IMR-90 (cell line): Measurements from ENCODE around the gene OR2K2. TPM values are rescaled to one million over a fixed set of nuclear protein-coding genes. Genes with fewer than 3 reads are reported as not detected.
A peak's percentile ranks its signal among the peaks of the same experiment; 100 is the strongest.

Source experiments
- ATAC-seq: fragments of 200-7000 bp; cut with Tn5 transposase; 2 replicates; pipeline ENCODE4 v1.9.1; 2020; ENCODE audit warnings: low read depth, mild to moderate bottlenecking, moderate library complexity
- BruUV-seq: library from RNA; stranded (reverse); fragments of 400-500 nt; replicated peaks from 2 replicates; lab custom pipeline; 2021; lab: Mats Ljungman, UMichigan
- CTCF ChIA-PET: fragments of 300-600 bp; formaldehyde crosslinking; extraction: SDS; loops from one replicate; lab custom pipeline; 2021; ENCODE audit warnings: antibody characterized with exemption; lab: Yijun Ruan, JAX
- POLR2A ChIA-PET: fragments of 300-600 bp; sonication (Branson Sonifier 250); formaldehyde crosslinking; loops from one replicate; lab custom pipeline; 2022; ENCODE audit warnings: antibody characterized with exemption; ENCODE audit not compliant: unreplicated experiment; lab: Charles Lee
- DNase-seq: peaks from one replicate; pipeline ENCODE4 v3.0.0; 2013
- H2AFZ ChIP-seq: replicated peaks from 2 replicates; pipeline ENCODE3; 2013; ENCODE audit warnings: low read length, mild to moderate bottlenecking; ENCODE audit not compliant: poor library complexity
- H2AK5ac ChIP-seq: 2 replicates; pipeline ENCODE4 v1.6.1; 2013; ENCODE audit warnings: low read depth, low read length, inconsistent platforms
- H2AK9ac ChIP-seq: replicated peaks from 2 replicates; pipeline ENCODE3; 2013; ENCODE audit warnings: mild to moderate bottlenecking, low read depth, low read length, moderate library complexity; ENCODE audit not compliant: poor library complexity
- H2BK120ac ChIP-seq: 2 replicates; pipeline ENCODE4 v1.6.1; 2013; ENCODE audit warnings: low read depth, low read length, inconsistent platforms
- H2BK15ac ChIP-seq: 3 replicates; pipeline ENCODE4 v1.6.1; 2013; ENCODE audit warnings: low read depth, low read length, inconsistent platforms
- H2BK20ac ChIP-seq: 2 replicates; pipeline ENCODE4 v1.6.1; 2013; ENCODE audit warnings: low read depth, mild to moderate bottlenecking, inconsistent platforms, low read length, moderate library complexity
- H2BK5ac ChIP-seq: 2 replicates; pipeline ENCODE4 v1.6.1; 2013; ENCODE audit warnings: mild to moderate bottlenecking, low read depth, low read length, inconsistent platforms; ENCODE audit not compliant: poor library complexity, severe bottlenecking
- H3K14ac ChIP-seq: replicated peaks from 2 replicates; pipeline ENCODE4 v1.6.1; 2013; ENCODE audit warnings: low read depth, low read length, inconsistent platforms
- H3K18ac ChIP-seq: 2 replicates; pipeline ENCODE4 v1.6.1; 2013; ENCODE audit warnings: low read depth, low read length, control low read depth
- H3K23ac ChIP-seq: 2 replicates; pipeline ENCODE4 v1.6.1; 2013; ENCODE audit warnings: low read depth, low read length, inconsistent platforms
- H3K27ac ChIP-seq: 2 replicates; pipeline ENCODE4 v1.5.1; 2013; ENCODE audit warnings: mild to moderate bottlenecking, control low read depth, low read length; ENCODE audit not compliant: insufficient read depth
- H3K27me3 ChIP-seq: 2 replicates; pipeline ENCODE4 v1.6.1; 2013; ENCODE audit warnings: low read length; ENCODE audit not compliant: control insufficient read depth, insufficient read depth
- H3K36me3 ChIP-seq: 2 replicates; pipeline ENCODE4 v1.6.1; 2013; ENCODE audit warnings: low read length, mixed read lengths; ENCODE audit not compliant: control insufficient read depth, insufficient read depth
- H3K4ac ChIP-seq: 2 replicates; pipeline ENCODE4 v1.6.1; 2013; ENCODE audit warnings: low read depth, low read length, inconsistent platforms
- H3K4me1 ChIP-seq: 2 replicates; pipeline ENCODE4 v1.6.1; 2013; ENCODE audit warnings: low read length, mixed read lengths; ENCODE audit not compliant: control insufficient read depth, insufficient read depth
- H3K4me2 ChIP-seq: 2 replicates; pipeline ENCODE4 v1.6.1; 2013; ENCODE audit warnings: low read depth, mild to moderate bottlenecking, control low read depth, low read length, moderate library complexity
- H3K4me3 ChIP-seq: 2 replicates; pipeline ENCODE4 v1.5.1; 2013; ENCODE audit warnings: low read depth, mild to moderate bottlenecking, control low read depth, low read length, moderate library complexity; ENCODE audit not compliant: insufficient read depth
- H3K56ac ChIP-seq: 2 replicates; pipeline ENCODE4 v1.6.1; 2013; ENCODE audit warnings: low read length, inconsistent platforms; ENCODE audit not compliant: insufficient read depth; ENCODE audit errors: extremely low read depth
- H3K79me1 ChIP-seq, 2 experiments: 2 replicates each; pipeline ENCODE4 v1.6.1; 2013; ENCODE audit warnings: low read length in 2 of 2, inconsistent platforms in 1 of 2, low read depth in 1 of 2
- H3K9ac ChIP-seq: 2 replicates; pipeline ENCODE4 v1.6.1; 2013; ENCODE audit warnings: low read depth, low read length, control low read depth
- H3K9me1 ChIP-seq: 2 replicates; pipeline ENCODE4 v1.6.1; 2013; ENCODE audit warnings: low read length, inconsistent platforms; ENCODE audit not compliant: insufficient read depth
- H3K9me3 ChIP-seq: 2 replicates; pipeline ENCODE4 v1.6.1; 2013; ENCODE audit warnings: low read length; ENCODE audit not compliant: control insufficient read depth, insufficient read depth
- H4K20me1 ChIP-seq: 2 replicates; pipeline ENCODE4 v1.6.1; 2013; ENCODE audit warnings: low read length, inconsistent platforms; ENCODE audit not compliant: insufficient read depth
- H4K5ac ChIP-seq: 2 replicates; pipeline ENCODE4 v1.6.1; 2013; ENCODE audit warnings: mild to moderate bottlenecking, low read depth, low read length, control low read depth
- H4K8ac ChIP-seq, 2 experiments: 2 replicates each; pipeline ENCODE4 v1.6.1; 2013; ENCODE audit warnings: low read depth in 2 of 2, low read length in 2 of 2, control low read depth in 1 of 2, inconsistent platforms in 1 of 2
- H4K91ac ChIP-seq: 2 replicates; pipeline ENCODE4 v1.6.1; 2013; ENCODE audit warnings: low read depth, low read length, inconsistent platforms; ENCODE audit not compliant: insufficient read depth
- BHLHE40 ChIP-seq: fragments of 150-350 bp; IDR thresholded peaks from 2 replicates; pipeline ENCODE4 v1.6.1; 2016; ENCODE audit warnings: mild to moderate bottlenecking, low read depth, low read length
- CEBPB ChIP-seq: IDR thresholded peaks from 2 replicates; pipeline ENCODE4 v1.6.1; 2012; ENCODE audit warnings: low read depth, low read length, improper control_type of control experiment
- CHD1 ChIP-seq: IDR thresholded peaks from 2 replicates; pipeline ENCODE4 v1.6.1; 2012; ENCODE audit warnings: low read depth, low read length, improper control_type of control experiment
- FOS ChIP-seq: fragments of 150-350 bp; IDR thresholded peaks from 2 replicates; pipeline ENCODE4 v1.6.1; 2016; ENCODE audit warnings: low read depth, low read length
- MAFK ChIP-seq: IDR thresholded peaks from 2 replicates; pipeline ENCODE4 v1.6.1; 2012; ENCODE audit warnings: low read depth, low read length, improper control_type of control experiment
- MAZ ChIP-seq: IDR thresholded peaks from 2 replicates; pipeline ENCODE4 v1.6.1; 2012; ENCODE audit warnings: low read depth, mild to moderate bottlenecking, low read length, improper control_type of control experiment, moderate library complexity, borderline replicate concordance
- MXI1 ChIP-seq: IDR thresholded peaks from 2 replicates; pipeline ENCODE4 v1.6.1; 2012; ENCODE audit warnings: low read depth, mild to moderate bottlenecking, low read length, moderate library complexity, borderline replicate concordance
- NFE2L2 ChIP-seq: fragments of 150-350 bp; IDR thresholded peaks from 2 replicates; pipeline ENCODE4 v1.6.1; 2016; ENCODE audit warnings: low read depth, mild to moderate bottlenecking, low read length
- POLR2A ChIP-seq: IDR thresholded peaks from 2 replicates; pipeline ENCODE4 v1.6.1; 2012; ENCODE audit warnings: mild to moderate bottlenecking, low read depth, low read length
- RAD21 ChIP-seq: IDR thresholded peaks from 2 replicates; pipeline ENCODE4 v1.6.1; 2012; ENCODE audit warnings: low read length, improper control_type of control experiment
- RCOR1 ChIP-seq: IDR thresholded peaks from 2 replicates; pipeline ENCODE4 v1.6.1; 2012; ENCODE audit warnings: mild to moderate bottlenecking, low read length, improper control_type of control experiment; ENCODE audit not compliant: insufficient replicate concordance
- RFX5 ChIP-seq: IDR thresholded peaks from 2 replicates; pipeline ENCODE4 v1.8.0; 2012; ENCODE audit warnings: low read depth, mild to moderate bottlenecking, low read length, moderate library complexity
- SMC3 ChIP-seq: fragments of 150-350 bp; IDR thresholded peaks from 2 replicates; pipeline ENCODE4 v1.6.1; 2016; ENCODE audit warnings: low read depth, mild to moderate bottlenecking, antibody characterized with exemption, low read length, moderate library complexity
- WGBS, 2 experiments: methylation state at CpG; one replicate each; pipeline versions ENCODE4 v1.1.5 to v1.1.7; 2013; ENCODE audit warnings: missing lambda C conversion rate in 2 of 2; ENCODE audit not compliant: insufficient read length in 1 of 2; ENCODE audit errors: extremely low coverage in 2 of 2; 5-methylcytosine and 5-hydroxymethylcytosine counted together
- dilution Hi-C: fragments of 300-500 bp; cut with HindIII; formaldehyde crosslinking; loops from one replicate; pipeline ENCODE4 v1.14.3; 2018; ENCODE audit warnings: low sequenced_read_pairs; ENCODE audit not compliant: unreplicated experiment
- in situ Hi-C: fragments of 300-500 bp; cut with MboI; formaldehyde crosslinking; loops from 3 replicates; pipeline ENCODE4 v1.14.3; 2019; ENCODE audit warnings: low sequenced_read_pairs, inconsistent platforms, mixed read lengths
- intact Hi-C: fragments of 100-400 bp; cut with micrococcal nuclease; formaldehyde crosslinking; loops from 2 replicates; pipeline ENCODE4 v1.10.0; 2022
- polyA plus RNA-seq, 3 experiments: library from polyadenylated mRNA; depleted of rRNA; stranded (reverse); fragments of >200 nt; gene quantifications; 2 replicates each; pipeline ENCODE4 v1.2.3, GENCODE V29; 2012; ENCODE audit warnings: low replicate concordance in 1 of 3
- total RNA-seq: library from RNA; depleted of rRNA; stranded (reverse); fragments of >200 nt; gene quantifications from 2 replicates; pipeline ENCODE4 v1.2.3, GENCODE V29; 2012
- TF ChIP-seq, protein P1 (sequence below): fragments of 150-350 bp; IDR thresholded peaks from 2 replicates; pipeline ENCODE4 v1.6.1; 2017; ENCODE audit warnings: mild to moderate bottlenecking, antibody characterized with exemption, low read length, low read depth
- TF ChIP-seq, protein P2 (sequence below): fragments of 150-350 bp; IDR thresholded peaks from 2 replicates; pipeline ENCODE4 v1.6.1; 2016; ENCODE audit warnings: low read depth, mild to moderate bottlenecking, low read length, moderate library complexity, borderline replicate concordance

Gene OR2K2
- total and polyA plus RNA-seq, 2 of the 4 experiments (the other 2 are of a cell fraction) = not detected

DNA sequence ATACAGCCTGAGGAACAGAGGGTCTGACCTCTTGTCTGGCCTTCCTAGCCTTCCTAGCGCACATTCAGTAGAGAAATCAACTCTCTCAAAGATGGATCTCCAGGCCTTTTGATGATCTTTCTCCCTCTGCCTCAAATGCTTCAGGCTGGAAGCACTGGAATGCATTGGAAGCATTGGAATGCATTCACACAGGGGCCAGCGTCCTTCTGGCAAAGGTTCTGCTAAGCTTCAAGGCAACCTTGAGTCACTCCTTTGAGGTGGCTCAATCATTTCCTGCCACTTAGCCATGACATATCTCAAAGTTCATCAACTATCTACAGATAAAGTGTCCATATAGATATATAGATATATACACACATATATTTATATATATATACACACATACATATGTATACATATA lies 42.9 kb downstream of the OR2K2 start:
- Histone ChIP-seq H3K36me3 (no peaks in the 10 kb centered on the region), H2AK9ac (no peak overlapping the region), H3K9me1 (peaks cover 6% of the 10 kb centered on the region; the same call in 1 of the 2 replicates), H4K20me1 (no peaks in the 10 kb centered on the region), H3K79me1 (0 out of 4 replicates have a peak, but pooled peaks cover 0 to 4% of the 10 kb centered on the region in 2 experiments), H4K5ac (0 out of 2 replicates have a peak overlapping the region, but pooled peaks have one; percentile 1), H3K4me1 (peaks cover 6% of the 10 kb centered on the region), H2AK5ac (peak overlapping the region; percentile 94), H3K18ac (peak overlapping the region; percentile 25; the same call in 1 of the 2 replicates), H3K14ac (peak overlapping the region; percentile 81), H3K4ac (peak overlapping the region; percentile 80), H2BK5ac (peak overlapping the region; percentile 59), H3K23ac (peak overlapping the region; percentile 6; the same call in 1 of the 2 replicates), H3K27ac (peak overlapping the region; percentile 0; the same call in 1 of the 2 replicates), H3K4me2 (no peak overlapping the region; the same call in 1 of the 2 replicates), H2BK120ac (peak overlapping the region; percentile 85), H4K8ac (peak overlapping the region in 1 of 2 experiments; percentile 33; a peak in 1 of 4 replicates), H4K91ac (peak overlapping the region; percentile 60), H2BK15ac (peak overlapping the region; percentile 83; the same call in 2 of the 3 replicates), H3K56ac (0 out of 2 replicates have a peak overlapping the region, but pooled peaks have one; percentile 12), H2BK20ac (peak overlapping the region; percentile 90), H3K9me3 (no peaks in the 10 kb centered on the region), H3K4me3 (no peak overlapping the region), H3K9ac (no peak overlapping the region), H3K27me3 (no peaks in the 10 kb centered on the region), H2AFZ (peak overlapping the region; percentile 63)
- intact Hi-C loops (loop anchor here (1.0 kb wide), 1 partner anchor 249 kb away; the partner anchor contains the start of gene LPAR1), in situ Hi-C loops (no loop called here), dilution Hi-C loops (no loop called here)
- no TSS peak for BruUV-seq
- ATAC-seq (peak; percentile 88), DNase-seq (peak; percentile 82)
- 83% methylated on average over 1 of the region's 2 CpGs; no CpG with 5 or more reads in 1 of the 2 experiments for WGBS, 2 experiments
- ChIA-PET CTCF (interaction anchor here (0.6 kb wide), 1 partner anchor 1662 kb away, joined by 4 read pairs; no protein-coding TSS in a partner anchor), POLR2A (no interaction called here)
- TF ChIP-seq, protein P1, sequence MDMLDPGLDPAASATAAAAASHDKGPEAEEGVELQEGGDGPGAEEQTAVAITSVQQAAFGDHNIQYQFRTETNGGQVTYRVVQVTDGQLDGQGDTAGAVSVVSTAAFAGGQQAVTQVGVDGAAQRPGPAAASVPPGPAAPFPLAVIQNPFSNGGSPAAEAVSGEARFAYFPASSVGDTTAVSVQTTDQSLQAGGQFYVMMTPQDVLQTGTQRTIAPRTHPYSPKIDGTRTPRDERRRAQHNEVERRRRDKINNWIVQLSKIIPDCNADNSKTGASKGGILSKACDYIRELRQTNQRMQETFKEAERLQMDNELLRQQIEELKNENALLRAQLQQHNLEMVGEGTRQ = no peak
- no peak for TF ChIP-seq POLR2A
- TF ChIP-seq MAZ = no peak
- TF ChIP-seq RCOR1 = no peak
- no peak for TF ChIP-seq RFX5
- no peak for TF ChIP-seq CEBPB
- TF ChIP-seq SMC3 = no peak
- TF ChIP-seq BHLHE40 = no peak
- TF ChIP-seq, protein P2, sequence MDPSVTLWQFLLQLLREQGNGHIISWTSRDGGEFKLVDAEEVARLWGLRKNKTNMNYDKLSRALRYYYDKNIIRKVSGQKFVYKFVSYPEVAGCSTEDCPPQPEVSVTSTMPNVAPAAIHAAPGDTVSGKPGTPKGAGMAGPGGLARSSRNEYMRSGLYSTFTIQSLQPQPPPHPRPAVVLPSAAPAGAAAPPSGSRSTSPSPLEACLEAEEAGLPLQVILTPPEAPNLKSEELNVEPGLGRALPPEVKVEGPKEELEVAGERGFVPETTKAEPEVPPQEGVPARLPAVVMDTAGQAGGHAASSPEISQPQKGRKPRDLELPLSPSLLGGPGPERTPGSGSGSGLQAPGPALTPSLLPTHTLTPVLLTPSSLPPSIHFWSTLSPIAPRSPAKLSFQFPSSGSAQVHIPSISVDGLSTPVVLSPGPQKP = no peak
- no peak for TF ChIP-seq RAD21
- no peak for TF ChIP-seq MAFK
- TF ChIP-seq FOS = no peak
- no peak for TF ChIP-seq MXI1
- no peak for TF ChIP-seq NFE2L2
- no peak for TF ChIP-seq CHD1
